ENCODE results near the gene CNTN1. TPM values are rescaled to one million over a fixed set of nuclear protein-coding genes. Genes with fewer than 3 reads are reported as not detected.

The CNTN1 gene
- polyA plus RNA-seq, 1 of the 3 experiments (the other 2 are of a cell fraction), result 0.13 TPM

- ChIA-PET CTCF (no interaction called here), POLR2A (no interaction called here)
- Histone ChIP-seq H3K4me3 (ENCODE audit: low read depth in 2 of 2, low read length in 1 of 2) (no peak overlapping the region), H3K36me3 (replicated peaks in 1 of 2; ENCODE audit: control insufficient read depth in 1 of 2, insufficient read depth in 2 of 2, low read length in 1 of 2) (no peaks in the 10 kb centered on the region), H3K9me3 (no peaks in the 10 kb centered on the region), H4K20me1 (ENCODE audit: insufficient read depth) (no peaks in the 10 kb centered on the region), H3F3A (replicated peaks; ENCODE audit: insufficient read depth) (no peaks in the 10 kb centered on the region), H3K79me2 (ENCODE audit: insufficient read depth) (no peaks in the 10 kb centered on the region), H3K9ac (no peak overlapping the region), H3K4me1 (ENCODE audit: control insufficient read depth in 1 of 2, insufficient read depth in 2 of 2, low read depth in 1 of 2, low read length in 1 of 2) (no peaks in the 10 kb centered on the region), H3K27me3 (ENCODE audit: insufficient read depth) (no peaks in the 10 kb centered on the region), H3K27ac (ENCODE audit: low read depth in 2 of 2, low read length in 1 of 2) (no peak overlapping the region), H3K4me2 (no peak overlapping the region), H2AFZ (ENCODE audit: low read depth) (no peak overlapping the region), H3K9me2 (no peaks in the 10 kb centered on the region; the same call in 1 of the 2 replicates)
- 61% methylated on average over 4 of the region's 4 CpGs for WGBS (ENCODE audit: low lambda C conversion rate)
- no peak for DNase-seq
- no peak for TF ChIP-seq CTCF (IDR thresholded peaks at IDR 0.05)
- TF ChIP-seq MXI1 (IDR thresholded peaks at IDR 0.05; ENCODE audit: low read depth, low read length), result no peak
- no peak for TF ChIP-seq EP300 (IDR thresholded peaks at IDR 0.05; ENCODE audit: borderline replicate concordance in 1 of 2, low read depth in 1 of 2, low read length in 1 of 2)
- TF ChIP-seq ZBTB33 (IDR thresholded peaks at IDR 0.05; ENCODE audit: borderline replicate concordance, low read depth), result no peak
- TF ChIP-seq YY1 (IDR thresholded peaks at IDR 0.05; ENCODE audit: low read depth), result no peak
- TF ChIP-seq REST (IDR thresholded peaks at IDR 0.05; ENCODE audit: low read depth, low read length), result no peak
- TF ChIP-seq RCOR1 (IDR thresholded peaks at IDR 0.05; ENCODE audit: low read length), result no peak
- no peak for TF ChIP-seq FOXM1 (IDR thresholded peaks at IDR 0.05; ENCODE audit: low read depth)
- TF ChIP-seq SIN3A (IDR thresholded peaks at IDR 0.05; ENCODE audit: borderline replicate concordance, low read depth, low read length), result no peak
- no peak for TF ChIP-seq TEAD4 (IDR thresholded peaks at IDR 0.05; ENCODE audit: borderline replicate concordance, insufficient read depth)
- no peak for TF ChIP-seq FOSL2 (IDR thresholded peaks at IDR 0.05; ENCODE audit: borderline replicate concordance, low read depth)
- TF ChIP-seq USF2 (IDR thresholded peaks at IDR 0.05; ENCODE audit: borderline replicate concordance, low read depth, low read length), result no peak
- no peak for TF ChIP-seq TAF1 (IDR thresholded peaks at IDR 0.05; ENCODE audit: borderline replicate concordance, low read depth, low read length)
- no peak for TF ChIP-seq NRF1 (IDR thresholded peaks at IDR 0.05; ENCODE audit: low read depth, low read length)
- no peak for TF ChIP-seq MEF2A (IDR thresholded peaks at IDR 0.05; ENCODE audit: borderline replicate concordance, low read depth)
- no peak for TF ChIP-seq MAX (IDR thresholded peaks at IDR 0.05; ENCODE audit: low read depth)
- no peak for TF ChIP-seq PBX3 (IDR thresholded peaks at IDR 0.05)
- TF ChIP-seq RXRA (IDR thresholded peaks at IDR 0.05; ENCODE audit: borderline replicate concordance, low read depth), result no peak
- no peak for TF ChIP-seq RAD21 (IDR thresholded peaks at IDR 0.05; ENCODE audit: low read length)
- TF ChIP-seq NFIC (IDR thresholded peaks at IDR 0.05; ENCODE audit: borderline replicate concordance), result no peak
Observed at GRCh38 chr12:40992158-40992557, 299.9 kb downstream of the CNTN1 start.
